Activated T-helper 1 cell treated with Interleukin-2 at 50 U/mL for 16 hours (primary cell): ENCODE results near the gene BGN.

Experiments
- DNase-seq: peaks from one replicate; pipeline ENCODE4 v3.0.0-alpha.2; 2020; ENCODE audit warnings: low read depth

The BGN gene

GRCh38 chrX:153460826-153461225 lies 34.0 kb upstream of the BGN start:
- DNase-seq = peak; percentile 27

DNA sequence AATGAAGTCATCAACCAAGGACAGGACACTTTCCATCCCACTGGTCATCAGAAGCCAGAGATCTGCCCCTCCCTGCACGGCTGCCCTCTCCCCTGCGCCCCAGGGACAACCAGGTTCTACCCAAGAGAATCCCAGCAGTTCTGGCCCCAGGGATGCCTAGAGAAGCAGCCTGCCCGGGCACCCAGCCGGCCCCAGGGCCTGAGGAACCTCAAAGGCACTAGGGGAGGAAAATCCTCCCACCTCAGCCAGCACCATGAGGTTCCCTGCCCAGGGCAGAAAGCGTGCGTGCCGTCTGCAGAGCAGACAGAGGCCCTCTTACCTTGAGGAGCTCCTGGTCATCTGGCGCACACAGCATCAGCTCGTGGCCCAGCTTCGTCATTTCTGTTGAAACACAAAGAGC lies 32.5 kb upstream of the BGN start:
- no peak for DNase-seq

DNA sequence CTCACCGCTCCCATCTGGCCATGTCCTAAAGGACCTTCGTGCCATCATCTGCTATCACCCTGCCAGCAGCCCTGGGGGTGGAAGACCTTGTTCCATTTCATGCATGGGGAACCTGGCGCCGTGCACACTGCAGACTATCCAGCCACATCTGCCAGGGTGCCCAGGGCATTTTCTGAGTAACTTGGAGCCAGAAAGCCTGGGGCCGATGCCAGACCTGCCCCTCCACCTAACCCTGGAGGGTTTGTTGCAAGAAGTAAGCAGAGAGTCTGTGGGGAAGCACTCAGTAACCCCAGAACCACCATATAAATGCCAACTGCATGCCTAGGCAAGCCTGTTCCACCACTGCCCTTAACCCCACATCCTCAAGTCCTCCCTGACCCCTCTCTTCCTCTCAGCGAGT lies 31.7 kb upstream of the BGN start:
- no peak for DNase-seq

- DNase-seq = no peak
Measured at GRCh38 chrX:153463556-153463955, 31.2 kb upstream of the BGN start.

- DNase-seq = no peak
Measured at GRCh38 chrX:153464116-153464515, 30.7 kb upstream of the BGN start.

DNA sequence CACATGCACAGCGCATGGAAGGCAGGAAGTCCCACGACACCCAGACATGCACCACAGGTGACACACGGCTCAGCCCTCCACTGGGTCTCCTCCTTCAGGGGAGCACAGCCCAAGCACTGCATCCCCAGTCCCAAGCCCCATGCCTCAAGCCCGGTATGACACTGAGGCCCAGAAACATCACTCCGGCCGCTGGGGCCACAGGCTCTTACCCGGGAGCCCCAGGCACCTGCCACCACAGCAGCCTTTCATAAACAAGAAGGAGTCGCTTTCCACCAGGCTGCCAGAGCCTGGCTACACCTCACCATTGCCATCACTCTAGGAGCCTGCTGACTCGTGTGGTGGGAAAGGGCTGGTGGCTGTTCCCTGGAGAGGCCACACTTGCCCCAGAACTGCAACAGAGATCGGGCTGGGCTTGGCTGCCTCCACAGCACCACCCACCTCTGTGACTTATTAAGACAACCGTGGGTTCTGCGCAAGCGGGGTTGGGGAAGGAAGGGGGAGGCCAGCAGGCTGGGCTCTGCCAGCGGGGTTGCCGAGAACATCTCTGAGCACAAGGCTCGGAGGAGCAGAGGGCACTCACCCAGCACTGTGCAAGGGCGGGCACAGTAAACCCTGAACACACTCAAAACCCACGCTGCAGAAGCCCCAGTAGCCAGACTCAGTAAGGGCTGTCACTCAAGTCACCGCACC lies 28.9 kb upstream of the BGN start:
- no peak for DNase-seq

DNA sequence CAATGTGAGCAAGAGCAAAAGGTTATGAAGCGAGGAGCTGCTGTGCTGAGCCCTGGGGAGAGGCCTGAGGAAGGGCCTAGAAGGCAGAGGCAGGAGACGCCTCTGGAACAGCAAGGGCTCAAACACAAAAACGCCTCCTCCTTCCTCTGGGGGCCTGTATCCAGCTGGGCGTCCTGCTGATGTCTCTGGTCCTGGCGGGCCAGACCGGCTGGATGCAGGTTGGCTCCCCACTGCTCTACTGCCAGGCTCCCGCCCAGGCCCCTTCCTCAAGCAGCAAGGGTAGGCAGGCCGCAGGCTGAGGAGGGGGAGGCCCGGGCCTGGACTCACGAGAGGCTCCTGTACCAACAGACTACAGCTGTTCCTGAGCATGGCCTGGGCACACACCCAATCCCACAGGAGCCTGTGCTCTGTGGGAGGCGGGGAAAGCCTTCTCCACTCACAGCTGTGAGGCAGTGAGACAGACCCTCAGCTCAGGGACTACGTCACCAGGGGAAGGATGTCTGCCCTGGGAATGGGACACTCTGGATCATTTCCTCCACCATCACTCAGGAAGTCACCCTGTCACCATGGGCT lies 26.7 kb upstream of the BGN start:
- no peak for DNase-seq

GRCh38 chrX:153469811-153470410 lies 24.9 kb upstream of the BGN start:
- no peak for DNase-seq

DNA sequence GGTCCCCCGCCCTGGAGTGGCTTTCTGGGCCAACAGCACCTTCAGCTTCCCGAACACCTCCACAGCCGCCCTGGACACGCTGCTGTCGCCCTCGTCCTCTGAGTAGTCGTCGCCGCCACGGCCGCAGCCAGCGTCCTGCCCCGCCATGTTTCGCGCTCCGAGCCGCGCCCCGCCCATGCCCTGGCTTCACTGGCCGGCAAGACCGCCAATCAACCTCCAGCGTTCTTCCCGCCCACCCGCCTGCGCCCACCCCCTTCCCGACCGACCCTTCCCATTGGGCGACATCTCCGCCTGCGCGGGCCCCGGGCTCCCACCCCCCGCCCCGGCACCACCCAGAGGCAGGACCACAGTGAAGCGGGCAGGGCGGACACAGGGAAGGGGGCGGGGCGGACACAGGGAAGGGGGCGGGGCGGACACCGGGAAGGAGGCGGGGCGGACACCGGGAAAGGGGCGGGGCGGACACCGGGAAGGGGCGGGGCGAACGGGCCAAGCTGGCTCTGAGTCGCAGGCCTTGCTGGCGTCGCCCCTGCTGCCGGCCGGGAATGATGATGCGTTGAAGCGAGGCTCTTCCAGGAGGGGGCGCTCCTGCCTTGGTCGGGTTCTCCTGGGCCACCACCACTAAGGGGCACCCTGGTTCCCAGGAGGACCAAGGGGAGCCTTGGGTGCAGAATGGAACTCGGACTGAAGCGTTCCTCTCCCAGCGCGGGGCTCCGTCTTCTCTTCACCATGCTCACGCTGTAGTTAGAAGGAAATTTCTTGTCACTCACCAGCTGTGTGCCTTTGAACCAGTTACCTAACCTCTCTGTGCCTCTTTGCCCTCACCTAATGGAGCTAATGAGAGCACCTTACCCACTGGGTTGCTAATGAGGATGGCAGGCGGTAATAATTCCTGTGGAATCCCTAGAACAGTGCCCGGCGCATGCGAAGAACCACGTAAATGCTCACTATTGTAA lies 24.1 kb upstream of the BGN start, which contains the start of gene HAUS7:
HAUS7 (minus strand) TSS at position 166 of the 953 bp plus-strand sequence; CDS start at position 147, 19 bp downstream.
- peak; percentile 77 for DNase-seq

- DNase-seq = no peak
Measured at GRCh38 chrX:153471663-153472280, 23.0 kb upstream of the BGN start.

DNA sequence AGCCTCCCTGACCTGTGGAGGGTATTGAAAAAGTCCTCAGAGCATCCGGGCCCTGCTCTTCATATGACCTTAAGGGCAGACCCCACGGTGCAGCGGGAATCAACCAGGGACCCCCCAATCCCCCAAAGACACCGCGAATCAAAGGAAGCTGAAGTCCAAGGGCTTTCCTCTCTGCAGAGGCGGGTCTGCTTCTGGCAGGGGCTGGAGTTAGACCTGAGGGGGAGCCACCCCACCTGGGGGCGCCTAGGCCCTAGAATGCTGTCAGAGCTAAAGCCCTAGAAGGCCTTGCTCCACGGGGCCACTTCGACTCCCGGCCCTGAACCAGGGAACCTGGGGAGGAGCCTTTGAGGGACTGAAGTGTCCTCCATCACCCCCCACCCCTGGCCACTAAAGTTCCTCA lies 21.7 kb upstream of the BGN start:
- DNase-seq = no peak

DNA sequence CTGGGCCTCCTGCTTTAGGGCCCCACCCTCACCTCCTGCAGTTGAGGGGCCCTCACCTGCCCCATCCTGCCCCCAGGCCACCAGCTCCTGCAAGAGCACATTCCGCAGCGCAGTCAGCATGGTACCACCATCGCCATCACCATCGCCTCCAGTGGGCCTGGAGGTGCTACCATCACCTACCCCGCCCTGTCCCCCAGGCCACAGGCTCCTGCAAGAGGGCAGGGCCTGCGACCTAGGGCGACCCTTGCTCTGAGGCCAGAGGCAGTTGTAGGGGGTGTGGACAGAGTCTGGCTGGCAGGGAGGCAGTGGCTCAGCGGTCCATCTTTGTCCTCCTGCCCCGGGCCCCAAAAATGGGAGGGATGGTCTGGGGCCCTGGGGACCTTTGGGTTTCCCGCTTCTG lies 20.5 kb upstream of the BGN start:
- DNase-seq = no peak

GRCh38 chrX:153474718-153475117 lies 20.1 kb upstream of the BGN start:
- peak; percentile 43 for DNase-seq

DNA sequence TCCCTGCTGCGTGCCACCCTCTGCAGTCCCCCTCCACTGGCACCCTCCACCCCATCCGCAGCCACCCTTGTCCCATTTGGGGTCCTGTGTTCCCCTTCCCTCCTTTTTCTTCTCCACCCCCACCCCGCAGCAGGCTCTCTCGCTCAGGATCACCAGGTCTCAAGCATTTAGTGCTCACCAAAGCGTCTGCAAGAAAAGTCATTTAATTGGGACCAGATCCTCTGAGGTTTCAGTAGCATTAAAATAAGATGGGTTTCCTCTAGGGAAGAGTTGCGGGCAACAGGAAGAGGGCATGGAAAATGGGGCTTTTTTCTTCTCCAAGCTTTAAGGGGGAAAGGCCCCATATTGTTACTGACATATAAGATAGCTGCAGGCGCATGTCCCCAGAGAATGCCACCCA lies 19.5 kb upstream of the BGN start:
- DNase-seq = no peak

- DNase-seq = no peak
Measured at GRCh38 chrX:153475751-153476281, 19.0 kb upstream of the BGN start.

GRCh38 chrX:153476666-153477363 lies 18.0 kb upstream of the BGN start:
- DNase-seq = no peak

DNA sequence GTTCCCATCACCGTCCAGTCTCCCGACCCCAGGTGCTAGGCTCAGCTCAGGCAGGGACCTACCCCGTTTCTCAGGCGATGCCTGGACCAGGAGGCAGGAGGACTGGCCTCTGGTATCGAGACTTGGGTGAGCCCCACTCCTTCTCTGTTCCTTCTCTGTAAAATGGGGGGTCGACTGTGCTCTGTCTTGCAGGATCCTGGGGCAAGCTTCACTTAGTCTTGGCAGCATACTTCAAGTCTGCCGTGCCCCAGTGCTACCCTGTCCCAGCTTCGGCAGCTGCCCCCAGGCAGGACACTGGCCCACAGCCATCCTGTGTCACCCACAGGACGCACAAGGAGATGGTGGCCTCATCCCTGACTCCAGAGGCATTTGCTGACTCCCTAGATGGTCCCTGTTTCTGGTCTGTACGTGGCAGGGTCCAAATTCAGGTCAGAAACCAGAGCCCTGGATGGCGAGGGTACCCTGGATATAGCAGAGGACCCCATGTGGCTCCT lies 17.4 kb upstream of the BGN start:
- DNase-seq = no peak

DNA sequence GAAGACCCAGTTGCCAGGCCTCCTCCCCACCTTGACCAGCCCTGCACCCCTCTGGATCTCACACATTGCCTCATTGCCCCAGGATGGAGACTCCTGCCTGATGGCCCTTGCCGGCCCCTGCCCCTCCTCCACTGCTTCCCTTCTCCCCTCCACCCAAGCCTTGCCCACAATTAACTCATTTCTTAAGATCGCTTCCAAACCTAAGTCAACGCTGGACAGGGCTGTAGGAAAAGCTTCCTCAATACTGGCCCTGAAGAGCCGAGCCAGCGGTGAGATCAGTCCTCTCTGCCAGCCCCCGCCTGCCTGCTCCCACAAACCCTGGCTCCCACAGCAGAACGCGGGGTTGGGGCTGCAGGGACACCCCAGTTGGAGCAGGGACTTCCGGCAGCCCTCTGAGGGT lies 16.9 kb upstream of the BGN start:
- no peak for DNase-seq

- no peak for DNase-seq
Measured at GRCh38 chrX:153478746-153479145, 16.0 kb upstream of the BGN start.

GRCh38 chrX:153481043-153481442 lies 13.7 kb upstream of the BGN start:
- no peak for DNase-seq
